ENCODE data around the gene LCLAT1.

DNA sequence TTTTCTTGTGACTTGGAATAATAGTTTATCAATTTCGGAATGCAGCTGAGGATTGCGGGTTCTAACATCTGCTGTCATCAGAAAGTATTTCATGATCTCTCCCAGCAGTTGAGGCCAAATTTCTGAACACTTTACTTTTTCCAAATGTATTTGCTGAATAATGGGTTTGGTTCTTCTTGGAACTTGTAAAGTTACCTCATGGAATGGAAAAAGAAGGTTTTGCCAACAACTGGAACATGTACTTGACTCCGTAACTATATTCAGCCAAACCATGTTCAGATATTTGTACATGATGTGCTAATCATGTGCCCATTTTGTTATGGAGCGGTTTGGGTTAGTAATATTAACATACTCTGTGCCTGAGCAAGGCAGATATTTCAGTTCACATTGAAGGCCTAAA lies 119.6 kb downstream of the LCLAT1 start:
- TF ChIP-seq, protein P1, sequence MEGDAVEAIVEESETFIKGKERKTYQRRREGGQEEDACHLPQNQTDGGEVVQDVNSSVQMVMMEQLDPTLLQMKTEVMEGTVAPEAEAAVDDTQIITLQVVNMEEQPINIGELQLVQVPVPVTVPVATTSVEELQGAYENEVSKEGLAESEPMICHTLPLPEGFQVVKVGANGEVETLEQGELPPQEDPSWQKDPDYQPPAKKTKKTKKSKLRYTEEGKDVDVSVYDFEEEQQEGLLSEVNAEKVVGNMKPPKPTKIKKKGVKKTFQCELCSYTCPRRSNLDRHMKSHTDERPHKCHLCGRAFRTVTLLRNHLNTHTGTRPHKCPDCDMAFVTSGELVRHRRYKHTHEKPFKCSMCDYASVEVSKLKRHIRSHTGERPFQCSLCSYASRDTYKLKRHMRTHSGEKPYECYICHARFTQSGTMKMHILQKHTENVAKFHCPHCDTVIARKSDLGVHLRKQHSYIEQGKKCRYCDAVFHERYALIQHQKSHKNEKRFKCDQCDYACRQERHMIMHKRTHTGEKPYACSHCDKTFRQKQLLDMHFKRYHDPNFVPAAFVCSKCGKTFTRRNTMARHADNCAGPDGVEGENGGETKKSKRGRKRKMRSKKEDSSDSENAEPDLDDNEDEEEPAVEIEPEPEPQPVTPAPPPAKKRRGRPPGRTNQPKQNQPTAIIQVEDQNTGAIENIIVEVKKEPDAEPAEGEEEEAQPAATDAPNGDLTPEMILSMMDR (conservative IDR thresholded peaks at IDR 0.05; ENCODE audit: low read length): no peak
- TF ChIP-seq EZH2phosphoT487 (IDR thresholded peaks at IDR 0.05; ENCODE audit: borderline replicate concordance, low read depth, low read length): no peak

Measured in OCI-LY7 (cell line).